ENCODE data around the gene CASS4. TPM values are rescaled to one million over a fixed set of nuclear protein-coding genes. Genes with fewer than 3 reads are reported as not detected.

CASS4 gene
- total RNA-seq, 1 experiment from 2014 or later = 0.28 TPM

GRCh38 chr20:56447227-56447626, 35.2 kb downstream of the CASS4 start:
- no TSS peak for BruUV-seq (replicated peaks)
- Histone ChIP-seq H3K27me3 (replicated peaks; ENCODE audit: insufficient read depth, low read depth, low read length, poor library complexity) (no peaks in the 10 kb centered on the region), H3K4me1 (ENCODE audit: insufficient read depth, low read length, poor library complexity, severe bottlenecking) (no peaks in the 10 kb centered on the region), H3K36me3 (ENCODE audit: insufficient read depth, low read length, poor library complexity, severe bottlenecking) (no peaks in the 10 kb centered on the region), H3K9me3 (ENCODE audit: low read depth, low read length, poor library complexity, severe bottlenecking) (no peaks in the 10 kb centered on the region), H3K27ac (ENCODE audit: low read depth, low read length, poor library complexity, severe bottlenecking) (no peak overlapping the region), H3K4me3 (ENCODE audit: low read depth, low read length, poor library complexity, severe bottlenecking) (no peak overlapping the region)
- no peak for DNase-seq (ENCODE audit: low spot score)
- CTCF ChIA-PET = no interaction called here
- intact Hi-C loops (cut with micrococcal nuclease; ENCODE audit: unreplicated experiment) = no loop called here
- TF ChIP-seq EZH2 (IDR thresholded peaks at IDR 0.05; ENCODE audit: borderline replicate concordance, low read depth, low read length, poor library complexity, severe bottlenecking) = no peak
- no peak for TF ChIP-seq CTCF (conservative IDR thresholded peaks at IDR 0.05; ENCODE audit: low read depth, low read length)
- POLR2A ChIA-PET (ENCODE audit: low non-redundant PET) = no interaction called here

DNA sequence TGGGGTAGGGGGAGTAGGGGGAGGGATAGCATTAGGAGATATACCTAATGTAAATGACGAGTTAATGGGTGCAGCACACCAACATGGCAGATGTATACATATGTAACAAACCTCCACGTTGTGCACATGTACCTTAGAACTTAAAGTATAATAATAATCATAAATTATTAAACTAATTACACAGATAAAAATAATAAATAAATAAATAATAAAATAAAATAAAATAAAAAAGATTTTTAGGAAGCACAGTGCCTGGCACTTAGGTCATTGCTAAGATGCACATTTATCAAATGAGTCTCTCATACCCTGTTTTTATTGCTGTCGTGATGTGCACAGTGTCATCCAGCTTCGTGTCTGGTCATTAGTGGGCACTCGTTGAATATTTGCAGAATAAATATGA, 37.4 kb downstream of the CASS4 start:
- ChIA-PET POLR2A (ENCODE audit: low non-redundant PET) (no interaction called here), CTCF (no interaction called here)
- Histone ChIP-seq H3K36me3 (ENCODE audit: insufficient read depth, low read length, poor library complexity, severe bottlenecking) (no peaks in the 10 kb centered on the region), H3K4me3 (ENCODE audit: low read depth, low read length, poor library complexity, severe bottlenecking) (no peak overlapping the region), H3K9me3 (ENCODE audit: low read depth, low read length, poor library complexity, severe bottlenecking) (no peaks in the 10 kb centered on the region), H3K27me3 (replicated peaks; ENCODE audit: insufficient read depth, low read depth, low read length, poor library complexity) (no peaks in the 10 kb centered on the region), H3K27ac (ENCODE audit: low read depth, low read length, poor library complexity, severe bottlenecking) (no peak overlapping the region), H3K4me1 (ENCODE audit: insufficient read depth, low read length, poor library complexity, severe bottlenecking) (no peaks in the 10 kb centered on the region)
- TF ChIP-seq CTCF (conservative IDR thresholded peaks at IDR 0.05; ENCODE audit: low read depth, low read length) (no peak), EZH2 (IDR thresholded peaks at IDR 0.05; ENCODE audit: borderline replicate concordance, low read depth, low read length, poor library complexity, severe bottlenecking) (no peak)
- BruUV-seq (replicated peaks) = no TSS peak
- intact Hi-C loops (cut with micrococcal nuclease; ENCODE audit: unreplicated experiment) = no loop called here
- no peak for DNase-seq (ENCODE audit: low spot score)

GRCh38 chr20:56451056-56451765, 39.2 kb downstream of the CASS4 start:
- Histone ChIP-seq H3K27me3 (replicated peaks; ENCODE audit: insufficient read depth, low read depth, low read length, poor library complexity) (no peaks in the 10 kb centered on the region), H3K4me1 (ENCODE audit: insufficient read depth, low read length, poor library complexity, severe bottlenecking) (no peaks in the 10 kb centered on the region), H3K9me3 (ENCODE audit: low read depth, low read length, poor library complexity, severe bottlenecking) (no peaks in the 10 kb centered on the region), H3K36me3 (ENCODE audit: insufficient read depth, low read length, poor library complexity, severe bottlenecking) (no peaks in the 10 kb centered on the region), H3K27ac (ENCODE audit: low read depth, low read length, poor library complexity, severe bottlenecking) (no peak overlapping the region), H3K4me3 (ENCODE audit: low read depth, low read length, poor library complexity, severe bottlenecking) (no peak overlapping the region)
- intact Hi-C loops (cut with micrococcal nuclease; ENCODE audit: unreplicated experiment) = no loop called here
- no peak for DNase-seq (ENCODE audit: low spot score)
- ChIA-PET CTCF (no interaction called here), POLR2A (ENCODE audit: low non-redundant PET) (no interaction called here)
- TF ChIP-seq EZH2 (IDR thresholded peaks at IDR 0.05; ENCODE audit: borderline replicate concordance, low read depth, low read length, poor library complexity, severe bottlenecking) (no peak), CTCF (conservative IDR thresholded peaks at IDR 0.05; ENCODE audit: low read depth, low read length) (no peak)
- BruUV-seq (replicated peaks) = no TSS peak
